HepG2 (cell line): ENCODE measurements around the gene CAMTA1. TPM values are rescaled to one million over a fixed set of nuclear protein-coding genes. Genes with fewer than 3 reads are reported as not detected.

Experiments used
- BCL3 ChIP-seq: sonication (generic); formaldehyde crosslinking; IDR thresholded peaks from 2 replicates; pipeline ENCODE4 v1.5.1; 2020; ENCODE audit warnings: mild to moderate bottlenecking, missing genetic modification reagents, moderate library complexity
- CBX1 ChIP-seq: IDR thresholded peaks from one replicate; pipeline ENCODE4 v1.6.1; 2016; ENCODE audit warnings: antibody characterized with exemption, low read depth
- FOSL1 ChIP-seq: sonication (generic); formaldehyde crosslinking; IDR thresholded peaks from 2 replicates; pipeline ENCODE4 v1.9.0; 2021; ENCODE audit warnings: missing genetic modification reagents, borderline replicate concordance
- FOXM1 ChIP-seq: sonication (generic); formaldehyde crosslinking; IDR thresholded peaks from 2 replicates; pipeline ENCODE4 v1.5.0; 2020; ENCODE audit warnings: missing genetic modification reagents
- MTA1 ChIP-seq: sonication (generic); formaldehyde crosslinking; IDR thresholded peaks from 2 replicates; pipeline ENCODE4 v1.4.0; 2020; ENCODE audit warnings: missing genetic modification reagents, mild to moderate bottlenecking, borderline replicate concordance
- NFAT5 ChIP-seq: sonication (generic); formaldehyde crosslinking; IDR thresholded peaks from 2 replicates; pipeline ENCODE4 v1.4.0; 2020; ENCODE audit warnings: missing genetic modification reagents
- NFRKB ChIP-seq: fragments of 450-650 bp; IDR thresholded peaks from 2 replicates; pipeline ENCODE4 v1.6.1; 2017
- NRL ChIP-seq: sonication (generic); formaldehyde crosslinking; IDR thresholded peaks from 2 replicates; pipeline ENCODE4 v1.5.0; 2020; ENCODE audit warnings: missing genetic modification reagents, mild to moderate bottlenecking, moderate library complexity, borderline replicate concordance
- SIN3A ChIP-seq: IDR thresholded peaks from 2 replicates; pipeline ENCODE4 v1.6.1; 2011; ENCODE audit warnings: low read depth, mild to moderate bottlenecking, control low read depth, low read length, borderline replicate concordance
- TEF ChIP-seq: sonication (generic); formaldehyde crosslinking; IDR thresholded peaks from 2 replicates; pipeline ENCODE4 v1.5.0; 2020; ENCODE audit warnings: missing genetic modification reagents
- TRIM22 ChIP-seq: fragments of 450-650 bp; IDR thresholded peaks from 2 replicates; pipeline ENCODE4 v1.6.1; 2017
- ZBTB21 ChIP-seq: sonication (generic); formaldehyde crosslinking; IDR thresholded peaks from 2 replicates; pipeline ENCODE4 v1.4.0; 2020; ENCODE audit warnings: missing genetic modification reagents
- ZNF124 ChIP-seq: sonication (generic); formaldehyde crosslinking; IDR thresholded peaks from 2 replicates; pipeline ENCODE4 v1.4.0; 2020; ENCODE audit warnings: missing genetic modification reagents
- ZNF570 ChIP-seq: sonication (generic); formaldehyde crosslinking; IDR thresholded peaks from 2 replicates; pipeline ENCODE4 v1.4.0; 2020; ENCODE audit warnings: mild to moderate bottlenecking, missing genetic modification reagents, borderline replicate concordance
- ZNF580 ChIP-seq: IDR thresholded peaks from 2 replicates; pipeline ENCODE4 v1.6.1; 2016; ENCODE audit warnings: low read depth, borderline replicate concordance
- ZNF615 ChIP-seq: sonication (generic); formaldehyde crosslinking; IDR thresholded peaks from 2 replicates; pipeline ENCODE4 v1.5.0; 2020; ENCODE audit warnings: mild to moderate bottlenecking, missing genetic modification reagents, borderline replicate concordance
- ZNF652 ChIP-seq: IDR thresholded peaks from 2 replicates; pipeline ENCODE4 v1.6.1; 2016; ENCODE audit warnings: low read depth, borderline replicate concordance
- ZNF780A ChIP-seq: sonication (generic); formaldehyde crosslinking; IDR thresholded peaks from 2 replicates; pipeline ENCODE4 v1.8.0; 2022; ENCODE audit warnings: mild to moderate bottlenecking, missing genetic modification reagents, moderate library complexity
- polyA plus RNA-seq, 8 experiments: library from polyadenylated mRNA; depleted of rRNA in 3 of 8; stranded (reverse) in 7 of 8; unstranded in 1 of 8; fragments of >200 nt; fragmentation: Illumina TruSeq in 4 of 8; extraction: Trizol in 4 of 8; gene quantifications; 2 replicates each; pipeline versions ENCODE4 v1.2.1 to v1.2.3, GENCODE V29; 2011 to 2016; ENCODE audit warnings: low read depth in 4 of 8, missing spikeins in 1 of 8, mixed read lengths in 1 of 8; ENCODE audit not compliant: insufficient read depth in 1 of 8
- total RNA-seq, 5 experiments: library from RNA; depleted of rRNA; stranded (reverse); fragments of >200 nt; fragmentation: Illumina TruSeq; extraction: Trizol; gene quantifications; 2 replicates each; pipeline ENCODE4 v1.2.3, GENCODE V29; 2016; ENCODE audit warnings: low read depth in 1 of 5

Gene CAMTA1
- total and polyA plus RNA-seq, 2 of the 13 experiments (the other 11 are each of a cell fraction or from before 2014, with no cell fraction given), result 25.0 to 36.4 TPM

- TF ChIP-seq TRIM22, result no peak
- no peak for TF ChIP-seq TEF
- no peak for TF ChIP-seq NRL (CRISPR knock-in tag)
- TF ChIP-seq NFRKB, result no peak
- no peak for TF ChIP-seq CBX1
- 0 out of 2 replicates have a peak, but pooled peaks have one; percentile 35 for TF ChIP-seq FOXM1 (CRISPR knock-in tag)
- TF ChIP-seq ZBTB21, result no peak
- TF ChIP-seq ZNF570, result no peak
- no peak for TF ChIP-seq ZNF124 (CRISPR knock-in tag)
- TF ChIP-seq SIN3A, result no peak
- TF ChIP-seq ZNF780A (CRISPR knock-in tag), result no peak
- TF ChIP-seq FOSL1 (CRISPR knock-in tag), result no peak
- no peak for TF ChIP-seq MTA1 (CRISPR knock-in tag)
- no peak for TF ChIP-seq ZNF652 (CRISPR knock-in tag)
- TF ChIP-seq NFAT5, result no peak
- no peak for TF ChIP-seq ZNF580 (CRISPR knock-in tag)
- TF ChIP-seq BCL3, result peak; percentile 52; the same call in 1 of the 2 replicates
- TF ChIP-seq ZNF615 (CRISPR knock-in tag), result no peak
These were observed 895.1 kb downstream of the CAMTA1 start (continued) for GRCh38 chr1:7680207-7680954.
